ENCODE results near the gene ZNF827.

GRCh38 chr4:145828802-145829485 lies 109.7 kb downstream of the ZNF827 start:
- TF ChIP-seq GATA3 (IDR thresholded peaks at IDR 0.05; ENCODE audit: low read depth, low read length), result no peak
- TF ChIP-seq GATA2 (IDR thresholded peaks at IDR 0.05; ENCODE audit: low read depth, low read length), result no peak

Measured in SH-SY5Y (cell line).